ENCODE results near the gene POLDIP3. TPM values are rescaled to one million over a fixed set of nuclear protein-coding genes. Genes with fewer than 3 reads are reported as not detected.
A peak's percentile ranks its signal among the peaks of the same experiment; 100 is the strongest.
"Not testable (repeated sequence)": the region's sequence is repeated elsewhere in the genome, so short reads cannot be mapped to it uniquely, and the experiment has no call there.

The POLDIP3 gene
- total and polyA plus RNA-seq, 2 experiments from 2014 or later = 35.5 to 45.9 TPM

GRCh38 chr22:42547562-42547961 lies 67.1 kb downstream of the POLDIP3 start:
- in situ Hi-C loops (cut with MboI) = no loop called here
- no peak overlapping the region for H3K27ac ChIP-seq
- no peaks in the 10 kb centered on the region for H3K79me2 ChIP-seq (ENCODE audit: insufficient read depth)
- H2AFZ ChIP-seq = no peak overlapping the region
- H3K9me3 ChIP-seq (ENCODE audit: low read depth) = no peaks in the 10 kb centered on the region
- H3K4me3 ChIP-seq = no peak overlapping the region
- no peak for TF ChIP-seq EZH2phosphoT487 (IDR thresholded peaks at IDR 0.05; ENCODE audit: insufficient read depth, low read depth)
- TF ChIP-seq EZH2 (IDR thresholded peaks at IDR 0.05; ENCODE audit: insufficient read depth, poor library complexity, severe bottlenecking) = no peak
- no peaks in the 10 kb centered on the region for H4K20me1 ChIP-seq (ENCODE audit: insufficient read depth)
- no peaks in the 10 kb centered on the region for H3K36me3 ChIP-seq (ENCODE audit: low read depth)
- H3F3A ChIP-seq (ENCODE audit: insufficient read depth) = no peaks in the 10 kb centered on the region
- no peaks in the 10 kb centered on the region for H3K4me1 ChIP-seq (ENCODE audit: insufficient read depth)
- no peaks in the 10 kb centered on the region for H3K9me2 ChIP-seq (ENCODE audit: insufficient read depth)
- 0 out of 2 replicates have a peak, but pooled peaks cover 10% of the 10 kb centered on the region for H3K27me3 ChIP-seq (replicated peaks; ENCODE audit: insufficient read depth)
- 52 to 53% methylated on average over 9 of the region's 9 CpGs for WGBS, 2 experiments (ENCODE audit: low coverage in 1 of 2, low lambda C conversion rate in 2 of 2, missing lambda C conversion rate in 2 of 2)
- H3K9ac ChIP-seq = no peak overlapping the region
- H3K4me2 ChIP-seq (ENCODE audit: unreplicated experiment) = no peak overlapping the region
- no peak for DNase-seq

DNA sequence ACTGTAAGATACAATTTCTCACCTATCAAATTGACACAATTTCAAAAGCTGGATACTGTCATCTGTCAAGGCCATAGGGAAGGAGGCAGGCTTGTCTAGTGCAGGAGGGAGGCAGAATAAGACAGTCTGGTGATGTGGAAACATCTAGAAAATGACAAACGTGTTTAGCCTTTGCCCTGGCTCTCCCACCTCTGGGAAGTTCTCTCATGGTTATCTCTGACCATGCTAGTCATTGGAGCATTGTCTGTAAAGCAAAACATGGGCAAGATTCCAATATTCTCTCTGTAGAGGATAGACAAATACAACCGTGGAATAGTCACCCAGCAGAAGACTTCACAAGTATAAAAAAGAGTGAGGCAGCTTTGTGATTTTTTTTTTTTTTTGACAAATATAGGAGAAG lies 70.0 kb downstream of the POLDIP3 start:
- TF ChIP-seq EZH2phosphoT487 (IDR thresholded peaks at IDR 0.05; ENCODE audit: insufficient read depth, low read depth) = no peak
- TF ChIP-seq EZH2 (IDR thresholded peaks at IDR 0.05; ENCODE audit: insufficient read depth, poor library complexity, severe bottlenecking) = no peak
- H3K4me2 ChIP-seq (ENCODE audit: unreplicated experiment) = no peak overlapping the region
- H3F3A ChIP-seq (ENCODE audit: insufficient read depth) = no peaks in the 10 kb centered on the region
- H3K9ac ChIP-seq = no peak overlapping the region
- H3K9me2 ChIP-seq (ENCODE audit: insufficient read depth) = no peaks in the 10 kb centered on the region
- 0 out of 2 replicates have a peak, but pooled peaks cover 10% of the 10 kb centered on the region for H3K27me3 ChIP-seq (replicated peaks; ENCODE audit: insufficient read depth)
- no peak overlapping the region for H2AFZ ChIP-seq
- DNase-seq = peak; percentile 15
- H3K36me3 ChIP-seq (ENCODE audit: low read depth) = no peaks in the 10 kb centered on the region
- no peak overlapping the region for H3K4me3 ChIP-seq
- H3K9me3 ChIP-seq (ENCODE audit: low read depth) = no peaks in the 10 kb centered on the region
- no peaks in the 10 kb centered on the region for H3K79me2 ChIP-seq (ENCODE audit: insufficient read depth)
- in situ Hi-C loops (cut with MboI) = no loop called here
- WGBS, 2 experiments (ENCODE audit: low coverage in 1 of 2, low lambda C conversion rate in 2 of 2, missing lambda C conversion rate in 2 of 2) = 19 to 20% methylated on average over 2 of the region's 2 CpGs
- no peaks in the 10 kb centered on the region for H4K20me1 ChIP-seq (ENCODE audit: insufficient read depth)
- H3K4me1 ChIP-seq (ENCODE audit: insufficient read depth) = no peaks in the 10 kb centered on the region
- H3K27ac ChIP-seq = no peak overlapping the region

DNA sequence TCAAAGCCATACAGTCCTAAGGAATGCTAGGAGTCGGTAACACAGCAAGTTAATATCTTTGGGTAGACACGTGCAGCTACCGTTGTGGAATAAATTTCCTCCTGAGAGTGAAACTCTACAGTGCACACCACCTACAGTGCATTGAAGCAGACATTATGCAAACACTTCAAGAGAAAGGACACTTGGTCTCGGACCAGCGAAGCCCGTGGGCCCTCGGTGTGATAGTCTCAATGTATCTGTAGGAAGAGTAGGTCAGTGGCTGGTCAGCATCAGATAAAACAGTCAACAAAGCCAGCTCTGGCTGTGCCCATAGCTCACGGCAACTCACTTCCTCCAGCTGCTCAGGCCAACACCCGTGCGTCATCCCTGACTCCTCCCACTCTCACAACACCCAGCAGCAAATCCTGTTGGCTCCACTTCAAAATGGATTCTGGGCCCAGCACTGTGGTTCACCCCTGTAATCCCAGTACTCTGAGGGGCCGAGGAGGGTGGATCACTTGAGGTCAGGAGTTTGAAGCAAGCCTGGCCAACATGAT lies 75.4 kb downstream of the POLDIP3 start:
- H3K9ac ChIP-seq; H4K20me1 ChIP-seq (ENCODE audit: insufficient read depth); H3K9me2 ChIP-seq (ENCODE audit: insufficient read depth); H3K79me2 ChIP-seq (ENCODE audit: insufficient read depth); H3K4me3 ChIP-seq; H3K27ac ChIP-seq; H3K27me3 ChIP-seq (replicated peaks; ENCODE audit: insufficient read depth); DNase-seq; H3K4me2 ChIP-seq (ENCODE audit: unreplicated experiment); H2AFZ ChIP-seq; H3K9me3 ChIP-seq (ENCODE audit: low read depth); H3K4me1 ChIP-seq (ENCODE audit: insufficient read depth); H3K36me3 ChIP-seq (ENCODE audit: low read depth); in situ Hi-C loops (cut with MboI): not testable (repeated sequence)
- peaks cover 11% of the 10 kb centered on the region for H3F3A ChIP-seq (ENCODE audit: insufficient read depth)
- 74 to 79% methylated on average over 9 to 10 of the region's 11 CpGs for WGBS, 2 experiments (ENCODE audit: low coverage in 1 of 2, low lambda C conversion rate in 2 of 2, missing lambda C conversion rate in 2 of 2)

DNA sequence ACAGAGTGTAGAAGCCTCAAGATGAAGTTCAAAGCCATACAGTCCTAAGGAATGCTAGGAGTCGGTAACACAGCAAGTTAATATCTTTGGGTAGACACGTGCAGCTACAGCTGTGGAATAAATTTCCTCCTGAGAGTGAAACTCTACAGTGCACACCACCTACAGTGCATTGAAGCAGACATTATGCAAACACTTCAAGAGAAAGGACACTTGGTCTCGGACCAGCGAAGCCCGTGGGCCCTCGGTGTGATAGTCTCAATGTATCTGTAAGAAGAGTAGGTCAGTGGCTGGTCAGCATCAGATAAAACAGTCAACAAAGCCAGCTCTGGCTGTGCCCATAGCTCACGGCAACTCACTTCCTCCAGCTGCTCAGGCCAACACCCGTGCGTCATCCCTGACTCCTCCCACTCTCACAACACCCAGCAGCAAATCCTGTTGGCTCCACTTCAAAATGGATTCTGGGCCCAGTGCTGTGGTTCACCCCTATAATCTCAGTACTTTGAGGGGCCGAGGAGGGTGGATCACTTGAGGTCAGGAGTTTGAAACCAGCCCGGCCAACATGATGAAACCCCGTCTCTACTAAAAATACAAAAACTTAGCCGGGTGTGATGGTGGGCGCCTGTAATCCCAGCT lies 77.4 kb downstream of the POLDIP3 start:
- H3K79me2 ChIP-seq (ENCODE audit: insufficient read depth); H3K27me3 ChIP-seq (replicated peaks; ENCODE audit: insufficient read depth); H3K9me2 ChIP-seq (ENCODE audit: insufficient read depth); in situ Hi-C loops (cut with MboI); H4K20me1 ChIP-seq (ENCODE audit: insufficient read depth); H3K9me3 ChIP-seq (ENCODE audit: low read depth); H3K9ac ChIP-seq; H3K4me1 ChIP-seq (ENCODE audit: insufficient read depth); H3K4me3 ChIP-seq; H3K36me3 ChIP-seq (ENCODE audit: low read depth): not testable (repeated sequence)
- peak overlapping the region; percentile 92 for H2AFZ ChIP-seq
- peaks cover 11% of the 10 kb centered on the region for H3F3A ChIP-seq (ENCODE audit: insufficient read depth)
- DNase-seq = peak; percentile 21
- peak overlapping the region; percentile 21 for H3K4me2 ChIP-seq (ENCODE audit: unreplicated experiment)
- 52 to 59% methylated on average over 14 of the region's 14 CpGs for WGBS, 2 experiments (ENCODE audit: low coverage in 1 of 2, low lambda C conversion rate in 2 of 2, missing lambda C conversion rate in 2 of 2)
- peak overlapping the region; percentile 60 for H3K27ac ChIP-seq

GRCh38 chr22:42536634-42537033 lies 78.0 kb downstream of the POLDIP3 start:
- Histone ChIP-seq H3F3A (ENCODE audit: insufficient read depth) (peaks cover 11% of the 10 kb centered on the region), H3K27ac (peak overlapping the region; percentile 60), H2AFZ (peak overlapping the region; percentile 92)
- H3K9me2 ChIP-seq (ENCODE audit: insufficient read depth); DNase-seq; H3K4me3 ChIP-seq; in situ Hi-C loops (cut with MboI); H3K4me1 ChIP-seq (ENCODE audit: insufficient read depth); H3K79me2 ChIP-seq (ENCODE audit: insufficient read depth); H3K9me3 ChIP-seq (ENCODE audit: low read depth); H3K27me3 ChIP-seq (replicated peaks; ENCODE audit: insufficient read depth); H3K36me3 ChIP-seq (ENCODE audit: low read depth); H3K9ac ChIP-seq; H4K20me1 ChIP-seq (ENCODE audit: insufficient read depth); H3K4me2 ChIP-seq (ENCODE audit: unreplicated experiment): not testable (repeated sequence)
- 88 to 90% methylated on average over 18 of the region's 18 CpGs for WGBS, 2 experiments (ENCODE audit: low coverage in 1 of 2, low lambda C conversion rate in 2 of 2, missing lambda C conversion rate in 2 of 2)

Measured in GM23248 (cell line).